A673 (cell line): ENCODE results near the gene C1orf198.

ENCODE experiments used
- EZH2 ChIP-seq: fragments of 200-600 bp; sonication (generic); IDR thresholded peaks from 2 replicates; pipeline ENCODE4 v1.6.1; 2017; ENCODE audit warnings: borderline replicate concordance, low read depth, mild to moderate bottlenecking, mixed read lengths, antibody characterized with exemption, low read length; ENCODE audit not compliant: poor library complexity, severe bottlenecking
- TF ChIP-seq, protein P1 (sequence below): fragments of 300-800, 200-600 bp; sonication (generic); conservative IDR thresholded peaks from 2 replicates; pipeline ENCODE4 v1.5.1; 2017; ENCODE audit warnings: low read depth, mild to moderate bottlenecking, antibody characterized with exemption, low read length, moderate library complexity, mixed read lengths

DNA sequence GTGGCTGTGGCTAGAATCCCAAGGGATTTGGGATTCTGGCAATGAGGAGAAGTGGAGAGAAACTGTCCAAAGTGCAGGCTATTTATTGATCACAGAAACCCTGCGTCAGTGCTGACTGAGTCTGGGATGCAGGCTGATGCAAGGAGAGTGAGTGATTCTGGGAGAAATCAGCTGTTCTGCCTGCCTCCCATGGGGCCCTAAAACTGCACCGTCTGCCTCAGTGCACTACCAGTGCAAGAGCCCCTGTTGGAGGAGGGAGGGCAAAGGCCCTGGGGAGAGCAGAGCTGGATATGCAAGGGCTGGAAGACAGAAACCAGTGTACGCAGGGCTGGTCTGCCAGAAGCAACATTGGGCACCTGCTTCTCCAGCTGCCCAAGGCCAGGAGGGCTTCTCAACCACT is 42.6 kb downstream of the C1orf198 start:
- TF ChIP-seq, protein P1, sequence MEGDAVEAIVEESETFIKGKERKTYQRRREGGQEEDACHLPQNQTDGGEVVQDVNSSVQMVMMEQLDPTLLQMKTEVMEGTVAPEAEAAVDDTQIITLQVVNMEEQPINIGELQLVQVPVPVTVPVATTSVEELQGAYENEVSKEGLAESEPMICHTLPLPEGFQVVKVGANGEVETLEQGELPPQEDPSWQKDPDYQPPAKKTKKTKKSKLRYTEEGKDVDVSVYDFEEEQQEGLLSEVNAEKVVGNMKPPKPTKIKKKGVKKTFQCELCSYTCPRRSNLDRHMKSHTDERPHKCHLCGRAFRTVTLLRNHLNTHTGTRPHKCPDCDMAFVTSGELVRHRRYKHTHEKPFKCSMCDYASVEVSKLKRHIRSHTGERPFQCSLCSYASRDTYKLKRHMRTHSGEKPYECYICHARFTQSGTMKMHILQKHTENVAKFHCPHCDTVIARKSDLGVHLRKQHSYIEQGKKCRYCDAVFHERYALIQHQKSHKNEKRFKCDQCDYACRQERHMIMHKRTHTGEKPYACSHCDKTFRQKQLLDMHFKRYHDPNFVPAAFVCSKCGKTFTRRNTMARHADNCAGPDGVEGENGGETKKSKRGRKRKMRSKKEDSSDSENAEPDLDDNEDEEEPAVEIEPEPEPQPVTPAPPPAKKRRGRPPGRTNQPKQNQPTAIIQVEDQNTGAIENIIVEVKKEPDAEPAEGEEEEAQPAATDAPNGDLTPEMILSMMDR, result no peak
- TF ChIP-seq EZH2, result no peak
